GM20000 (cell line): ENCODE results near the gene ESRRG.

ENCODE experiments used
- DNase-seq: peaks from one replicate; pipeline ENCODE4 v3.0.0; 2012; ENCODE audit warnings: low spot score
- TF ChIP-seq, protein P1 (sequence below): IDR thresholded peaks from 2 replicates; pipeline ENCODE4 v1.5.1; 2012; ENCODE audit warnings: mild to moderate bottlenecking, control low read depth; ENCODE audit errors: extremely low read depth, missing control alignments

Gene ESRRG

DNA sequence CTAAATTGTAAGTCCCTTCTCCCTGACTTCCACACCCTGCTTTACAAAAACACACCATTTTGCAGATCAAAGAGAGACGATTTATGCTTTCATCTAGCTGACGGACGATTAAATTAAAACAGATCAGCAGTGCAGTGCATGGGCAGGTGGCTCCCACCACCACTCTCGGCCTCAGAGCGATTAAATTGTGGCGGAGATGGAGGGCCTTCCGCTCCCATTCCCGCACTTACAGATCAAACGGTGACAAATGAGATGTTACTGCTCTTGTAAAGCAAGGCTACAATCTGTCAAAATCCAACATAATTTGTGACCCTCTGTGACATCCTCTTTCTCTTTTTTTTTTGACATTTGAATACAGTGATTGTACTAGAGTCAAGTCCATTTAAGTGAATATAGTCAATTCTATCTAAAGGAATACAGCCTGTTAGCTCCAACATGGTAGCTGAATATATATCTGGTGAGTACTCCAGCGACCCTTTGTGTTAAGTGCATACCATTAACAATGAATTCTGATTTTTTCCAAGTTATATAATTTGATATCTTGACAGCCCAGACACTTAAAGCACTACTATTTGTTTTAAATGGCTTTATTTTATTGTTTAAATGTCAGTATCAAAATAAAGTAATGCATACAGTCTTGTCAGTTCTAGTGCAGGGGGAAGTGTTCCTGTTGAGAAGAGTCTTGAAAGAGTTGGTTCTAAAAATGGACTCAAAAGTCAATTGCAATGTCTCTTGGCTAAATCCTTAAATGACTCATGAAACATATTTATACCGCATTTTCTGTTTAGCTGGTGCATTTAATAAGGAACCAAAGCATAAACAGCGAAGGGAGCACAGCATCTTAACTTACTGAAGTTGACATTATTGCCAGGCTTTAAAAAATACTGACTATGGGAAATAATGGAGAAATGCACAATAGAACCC, 109.0 kb downstream of the ESRRG start:
- no peak for DNase-seq
- TF ChIP-seq, protein P1, sequence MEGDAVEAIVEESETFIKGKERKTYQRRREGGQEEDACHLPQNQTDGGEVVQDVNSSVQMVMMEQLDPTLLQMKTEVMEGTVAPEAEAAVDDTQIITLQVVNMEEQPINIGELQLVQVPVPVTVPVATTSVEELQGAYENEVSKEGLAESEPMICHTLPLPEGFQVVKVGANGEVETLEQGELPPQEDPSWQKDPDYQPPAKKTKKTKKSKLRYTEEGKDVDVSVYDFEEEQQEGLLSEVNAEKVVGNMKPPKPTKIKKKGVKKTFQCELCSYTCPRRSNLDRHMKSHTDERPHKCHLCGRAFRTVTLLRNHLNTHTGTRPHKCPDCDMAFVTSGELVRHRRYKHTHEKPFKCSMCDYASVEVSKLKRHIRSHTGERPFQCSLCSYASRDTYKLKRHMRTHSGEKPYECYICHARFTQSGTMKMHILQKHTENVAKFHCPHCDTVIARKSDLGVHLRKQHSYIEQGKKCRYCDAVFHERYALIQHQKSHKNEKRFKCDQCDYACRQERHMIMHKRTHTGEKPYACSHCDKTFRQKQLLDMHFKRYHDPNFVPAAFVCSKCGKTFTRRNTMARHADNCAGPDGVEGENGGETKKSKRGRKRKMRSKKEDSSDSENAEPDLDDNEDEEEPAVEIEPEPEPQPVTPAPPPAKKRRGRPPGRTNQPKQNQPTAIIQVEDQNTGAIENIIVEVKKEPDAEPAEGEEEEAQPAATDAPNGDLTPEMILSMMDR: no peak

DNA sequence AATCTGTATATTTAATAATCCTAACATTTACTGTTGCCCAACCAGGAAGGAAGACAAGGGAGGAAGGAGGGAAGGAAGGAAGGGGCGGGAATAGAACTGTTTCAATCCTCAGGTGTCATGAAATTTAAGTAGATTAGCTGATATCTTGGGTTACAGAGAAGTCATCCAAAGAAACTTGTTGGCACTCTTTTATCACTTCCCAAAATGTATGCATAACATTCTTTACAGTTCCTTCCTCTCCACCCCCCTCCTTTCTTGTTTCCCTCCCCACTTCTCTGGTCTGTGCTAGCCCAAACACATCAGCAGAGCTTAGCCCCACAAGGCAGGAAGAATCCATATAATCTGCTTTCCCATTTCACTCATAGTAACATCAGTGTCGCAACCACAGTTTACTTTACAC, 110.9 kb downstream of the ESRRG start:
- DNase-seq: no peak
- TF ChIP-seq, protein P1: no peak

GRCh38 chr1:216607067-216607697, 116.0 kb downstream of the ESRRG start:
- TF ChIP-seq, protein P1: no peak
- no peak for DNase-seq

GRCh38 chr1:216606047-216606637, 117.1 kb downstream of the ESRRG start:
- TF ChIP-seq, protein P1: no peak
- DNase-seq: no peak

- TF ChIP-seq, protein P1: no peak
- no peak for DNase-seq
These were observed 118.5 kb downstream of the ESRRG start for GRCh38 chr1:216604771-216605170.

DNA sequence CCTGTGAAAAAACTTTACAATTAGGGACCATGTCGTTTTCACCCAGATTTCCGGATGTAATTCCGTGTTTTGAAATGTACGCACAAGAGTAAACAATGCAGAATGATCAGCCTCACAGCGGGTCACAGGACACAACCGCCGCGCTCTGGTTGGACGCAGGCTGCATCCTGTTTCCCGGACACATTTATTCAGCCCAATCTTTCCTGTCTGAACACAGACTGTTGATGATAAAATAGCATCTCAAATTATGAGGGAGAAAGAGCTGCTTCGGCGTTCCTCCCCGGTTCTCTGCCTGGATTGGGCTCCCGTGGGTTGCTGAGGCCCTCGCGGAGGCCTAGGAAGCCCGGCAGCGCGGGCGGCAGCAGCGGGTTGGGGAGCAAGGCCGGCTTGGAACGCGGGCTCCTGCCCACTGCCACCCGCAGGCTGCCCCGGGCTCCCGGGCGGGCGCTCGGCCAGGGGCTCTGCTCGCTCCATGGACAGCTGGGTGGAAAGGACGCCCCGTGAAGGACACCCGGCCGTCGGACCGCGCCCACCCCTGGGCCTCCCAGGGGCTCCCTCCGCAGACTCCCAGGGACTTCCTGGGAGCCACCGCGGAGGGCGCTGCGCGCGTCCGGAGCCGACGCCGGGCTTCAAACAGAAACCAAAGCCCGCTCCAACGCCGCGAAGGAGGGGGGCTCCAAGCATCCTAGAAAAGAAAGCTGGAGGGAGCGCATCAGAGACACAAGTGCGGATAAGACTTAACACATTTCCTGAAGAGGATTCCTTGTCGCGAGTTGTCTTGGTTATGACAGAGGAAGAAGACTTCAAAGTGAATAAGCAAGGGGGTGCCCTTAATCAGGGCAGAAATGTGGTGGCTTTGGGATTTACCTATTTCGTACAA, 122.3 kb downstream of the ESRRG start:
- DNase-seq: peak; percentile 59
- TF ChIP-seq, protein P1: no peak
